GM19328 (cell line): ENCODE results near the gene CCDC69.

Source experiments
- ATAC-seq: cut with Tn5 transposase; IDR thresholded peaks from one replicate; pipeline ENCODE4 v1.9.1; 2021; ENCODE audit warnings: mild to moderate bottlenecking, moderate library complexity; ENCODE audit not compliant: unreplicated experiment

Gene CCDC69

GRCh38 chr5:151171529-151171928 is 52.4 kb downstream of the CCDC69 start:
- no peak for ATAC-seq

DNA sequence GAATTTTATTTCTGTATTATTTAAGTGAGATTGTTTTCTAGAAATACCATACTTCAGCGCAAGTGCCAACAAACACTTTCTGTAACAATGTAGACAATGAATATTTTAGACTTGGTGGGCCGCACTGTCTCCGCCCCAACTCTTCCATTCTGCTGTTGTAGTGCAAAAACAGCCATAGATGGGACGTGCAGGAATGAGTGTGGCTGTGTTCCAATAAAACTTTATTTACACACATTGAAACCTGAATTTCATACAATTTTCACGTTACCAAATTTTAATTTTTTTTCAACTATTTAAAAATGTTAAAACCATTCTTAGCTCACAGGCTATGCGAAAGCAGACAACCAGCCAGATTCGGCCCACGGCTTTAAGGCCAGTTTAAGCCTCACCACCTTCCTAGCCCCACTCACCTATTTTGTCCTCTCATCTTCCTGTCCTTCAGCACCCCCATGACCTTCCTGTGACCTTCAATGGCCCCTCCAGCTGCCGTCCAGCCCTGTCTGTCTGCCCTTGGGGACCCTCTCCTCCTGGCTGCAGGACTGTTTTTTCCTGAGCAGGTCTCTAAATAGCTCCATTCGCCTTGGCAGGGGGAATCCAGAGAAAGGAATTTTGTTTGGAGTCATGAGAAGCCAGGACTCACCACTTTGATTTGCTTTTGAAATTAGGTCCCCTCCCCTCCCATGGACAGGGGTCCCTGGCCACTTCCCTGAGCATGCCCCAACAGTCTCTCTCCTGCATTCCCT is 55.1 kb downstream of the CCDC69 start:
- no peak for ATAC-seq

GRCh38 chr5:151167022-151167421 is 56.9 kb downstream of the CCDC69 start:
- ATAC-seq = no peak

DNA sequence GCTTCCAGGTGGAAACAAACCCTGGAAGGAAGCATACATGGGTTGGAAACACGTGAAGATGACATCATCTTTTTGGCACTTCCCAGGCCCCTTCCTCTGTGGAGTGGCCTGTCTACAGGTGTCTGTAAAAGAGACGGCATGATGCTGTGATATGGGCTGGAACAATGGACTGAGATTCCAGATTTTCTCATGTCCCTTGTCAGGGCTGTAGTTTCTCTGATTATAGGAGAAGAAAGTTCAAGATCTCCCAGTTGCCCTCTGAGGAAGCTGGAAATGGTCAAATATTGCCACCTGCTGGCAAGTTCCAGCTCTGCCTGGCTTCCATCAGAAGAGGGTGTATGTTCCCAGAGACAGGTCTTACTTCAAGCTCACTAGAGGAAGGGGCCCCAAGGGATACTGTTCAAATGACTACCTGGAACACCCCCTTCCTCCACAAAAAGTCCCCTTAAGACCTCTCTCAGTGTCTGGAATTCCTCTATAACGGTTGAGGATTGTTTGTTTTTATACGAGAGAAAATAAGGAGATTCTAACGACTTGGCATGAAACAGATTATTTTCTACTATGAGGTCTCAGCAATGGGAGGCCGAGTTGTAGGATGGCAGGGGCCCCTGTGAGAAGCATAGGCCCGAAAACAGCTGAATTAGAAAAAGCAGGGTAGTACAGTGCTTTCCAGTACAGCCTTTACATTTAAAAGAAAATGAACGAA is 59.1 kb downstream of the CCDC69 start:
- ATAC-seq = peak; percentile 85

GRCh38 chr5:151162776-151163175 is 61.1 kb downstream of the CCDC69 start:
- ATAC-seq = no peak

DNA sequence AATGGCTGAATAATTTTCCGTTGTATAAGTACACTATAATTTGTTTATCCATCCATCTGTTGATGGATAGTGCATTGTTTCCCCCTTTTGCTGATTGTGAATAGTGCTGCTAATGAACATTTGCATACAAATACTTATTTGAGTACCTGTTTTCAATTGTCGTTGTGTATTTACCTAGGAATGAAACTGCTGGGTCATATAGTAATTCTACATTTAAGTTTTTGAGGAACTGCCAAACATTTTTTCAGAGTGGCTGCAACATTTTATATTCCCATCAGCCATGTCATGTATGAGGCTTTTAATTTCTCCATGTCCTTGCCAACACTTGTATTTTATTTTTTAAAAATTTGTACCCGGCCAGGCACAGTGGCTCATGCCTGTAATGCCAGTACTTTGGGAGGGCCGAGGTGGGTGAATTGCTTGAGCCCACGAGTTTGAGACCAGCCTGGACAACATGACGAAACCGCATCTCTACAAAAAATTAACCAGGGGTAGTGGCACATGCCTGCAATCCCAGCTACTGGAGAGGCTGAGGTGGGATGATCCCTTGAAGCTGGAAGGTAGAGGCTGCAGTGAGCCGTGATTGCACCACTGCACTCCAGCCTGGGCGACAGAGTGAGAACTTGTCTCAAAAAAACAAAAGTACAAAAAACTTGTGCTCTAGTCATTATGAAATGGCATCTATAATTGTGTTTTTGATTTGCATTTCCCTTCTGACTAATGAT is 64.1 kb downstream of the CCDC69 start:
- ATAC-seq = no peak

- ATAC-seq = no peak
Observed at GRCh38 chr5:151158287-151158661, 65.6 kb downstream of the CCDC69 start.

DNA sequence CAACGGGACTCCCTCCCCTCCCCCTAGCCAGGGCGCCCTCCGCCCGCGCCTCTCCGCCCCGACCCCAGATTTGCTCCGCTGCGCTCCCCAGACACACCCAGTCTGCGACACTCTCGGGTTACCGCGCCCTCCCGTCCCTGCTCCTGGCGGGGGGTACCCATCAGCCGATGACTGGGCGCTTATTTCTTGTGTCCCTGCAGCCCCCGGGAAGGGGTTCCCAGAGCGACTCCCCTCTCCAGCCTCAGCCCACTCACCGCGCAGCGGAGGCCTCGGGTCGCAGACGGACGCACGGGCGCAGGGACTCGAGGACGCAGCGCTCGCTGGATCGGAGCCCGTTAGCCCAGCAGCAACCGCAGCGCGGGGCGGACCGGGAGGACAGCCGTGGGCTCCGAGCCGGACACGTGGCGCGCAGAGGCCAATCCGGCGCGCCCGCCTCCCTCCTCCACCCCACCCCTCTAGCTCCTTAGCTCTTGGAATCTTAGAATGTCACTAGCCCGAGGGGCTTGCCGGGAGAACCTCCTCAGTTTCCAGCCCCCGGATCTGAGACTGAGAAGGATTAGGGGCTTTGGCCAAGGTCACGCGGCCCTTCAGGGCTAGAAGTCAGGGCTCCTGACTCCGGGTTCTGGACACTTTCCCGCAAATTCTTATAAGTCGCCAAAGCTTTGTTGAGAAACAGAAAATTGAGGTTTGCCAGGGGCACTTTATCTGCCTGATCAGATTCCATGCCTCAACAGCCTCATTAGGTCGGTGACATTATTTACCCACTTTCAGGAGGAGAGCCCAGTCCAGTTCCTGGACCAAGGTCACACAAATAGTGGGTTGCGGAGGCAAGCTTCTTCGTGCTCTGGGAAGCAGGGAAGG is 66.2 kb downstream of the CCDC69 start, which contains the start of gene ANXA6:
ANXA6 (minus strand) TSS at position 354 of the 861 bp plus-strand sequence. CDS start 9,878 bp downstream, outside the sequence.
- ATAC-seq = peak; percentile 46

DNA sequence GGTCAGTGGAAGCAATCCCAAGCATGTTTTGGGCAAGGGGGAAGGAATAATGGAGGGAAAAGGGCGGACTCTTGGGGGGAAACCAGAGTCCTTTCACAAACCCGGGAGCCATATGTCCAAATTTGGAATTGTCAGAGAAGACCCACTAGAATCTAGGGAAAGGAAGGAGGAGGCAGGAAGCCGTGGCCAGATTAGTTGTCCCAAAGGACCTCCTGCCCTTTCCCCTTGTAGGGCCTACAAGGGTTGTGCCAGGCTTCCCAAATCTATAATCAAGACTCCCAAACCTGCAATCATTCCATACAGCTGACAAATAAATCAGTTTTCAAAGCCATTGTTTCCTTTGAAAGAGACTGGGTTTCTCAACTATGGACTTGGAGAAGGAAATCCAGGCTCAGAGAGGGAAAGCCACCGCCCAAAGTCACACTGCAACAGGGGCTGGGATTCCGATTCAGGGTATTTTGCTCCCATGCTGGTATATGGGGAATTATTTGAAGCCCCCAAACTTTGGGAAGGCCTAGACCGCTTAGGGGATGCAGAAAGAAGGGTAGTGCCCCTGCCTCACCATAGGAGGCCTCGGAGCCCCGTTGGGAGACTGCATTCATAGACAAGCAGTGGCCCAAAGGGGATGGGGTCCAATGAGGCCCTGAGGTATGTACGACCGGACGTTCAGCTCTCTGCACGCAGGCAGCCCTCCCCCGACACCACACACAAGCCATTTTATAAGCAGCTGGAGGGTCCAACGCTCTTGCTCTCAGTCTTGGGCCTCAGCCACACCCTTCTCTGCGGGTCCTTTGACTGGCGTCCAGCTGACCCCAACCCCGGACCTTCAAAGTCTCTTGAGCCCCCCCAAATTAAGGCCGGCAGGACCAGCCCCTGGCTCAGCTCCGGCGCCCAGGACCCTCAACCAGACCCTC is 67.1 kb downstream of the CCDC69 start:
- no peak for ATAC-seq

- ATAC-seq = no peak
Observed at GRCh38 chr5:151155775-151156506, 68.0 kb downstream of the CCDC69 start.

DNA sequence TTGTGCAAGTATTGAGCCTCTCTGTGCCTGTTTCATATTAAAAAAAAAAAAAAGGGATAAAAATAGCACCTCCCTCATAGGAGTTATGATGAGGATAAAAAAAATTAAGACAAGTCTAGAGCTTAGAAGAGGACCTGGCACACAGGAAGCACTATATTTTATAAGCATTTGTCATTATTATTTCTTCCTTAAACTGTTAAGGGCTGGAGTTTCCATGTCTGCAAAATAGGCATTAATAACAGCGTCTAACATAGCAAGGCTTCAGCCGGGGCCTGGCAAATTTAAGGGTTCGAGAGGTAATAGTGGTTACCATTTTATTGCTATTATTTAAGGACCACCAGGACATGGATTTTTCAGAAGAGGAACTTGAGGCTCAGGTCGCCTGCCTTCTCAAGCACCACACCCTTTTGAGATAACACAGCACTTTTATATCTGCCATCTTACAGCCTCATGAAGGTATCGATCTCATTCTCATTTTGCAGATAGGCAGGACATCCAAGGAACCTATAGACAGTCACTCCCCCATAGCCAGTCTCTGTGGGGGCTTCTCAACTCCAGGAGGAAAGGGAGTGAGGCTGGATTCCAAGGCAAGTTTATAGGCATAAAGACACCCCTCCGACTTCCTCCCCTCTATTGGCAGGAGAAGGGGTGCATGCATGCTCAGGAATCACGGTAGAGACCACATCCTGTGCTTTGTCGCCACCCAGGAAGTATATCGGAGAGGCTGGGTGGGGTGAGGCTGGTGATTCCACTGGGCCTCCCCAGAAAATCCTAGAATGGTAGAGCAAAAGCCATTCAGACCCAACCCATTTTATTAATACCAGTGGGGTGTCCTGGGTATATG is 68.7 kb downstream of the CCDC69 start:
- no peak for ATAC-seq

GRCh38 chr5:151153766-151154272 is 70.1 kb downstream of the CCDC69 start:
- ATAC-seq = no peak

GRCh38 chr5:151153300-151153699 is 70.6 kb downstream of the CCDC69 start:
- ATAC-seq = no peak

DNA sequence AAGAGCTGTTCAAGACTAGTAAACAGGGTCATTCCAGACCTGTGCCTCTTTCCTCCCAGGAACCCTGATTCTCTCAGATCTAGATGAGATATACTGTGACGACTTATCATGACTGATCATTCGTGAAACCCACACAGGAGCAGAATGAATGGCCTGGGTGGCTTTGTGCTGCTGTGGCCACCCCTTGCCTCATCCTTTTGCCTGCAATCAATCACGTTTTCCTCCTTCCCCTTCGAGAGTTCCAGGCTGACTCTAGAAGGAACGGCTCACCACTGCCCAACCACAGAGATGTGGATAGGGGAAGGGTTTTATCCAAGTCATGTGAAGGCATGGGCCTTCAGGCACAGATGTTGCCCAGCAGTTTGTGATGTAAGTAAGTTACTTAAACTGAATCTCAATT is 72.1 kb downstream of the CCDC69 start:
- peak; percentile 25 for ATAC-seq

DNA sequence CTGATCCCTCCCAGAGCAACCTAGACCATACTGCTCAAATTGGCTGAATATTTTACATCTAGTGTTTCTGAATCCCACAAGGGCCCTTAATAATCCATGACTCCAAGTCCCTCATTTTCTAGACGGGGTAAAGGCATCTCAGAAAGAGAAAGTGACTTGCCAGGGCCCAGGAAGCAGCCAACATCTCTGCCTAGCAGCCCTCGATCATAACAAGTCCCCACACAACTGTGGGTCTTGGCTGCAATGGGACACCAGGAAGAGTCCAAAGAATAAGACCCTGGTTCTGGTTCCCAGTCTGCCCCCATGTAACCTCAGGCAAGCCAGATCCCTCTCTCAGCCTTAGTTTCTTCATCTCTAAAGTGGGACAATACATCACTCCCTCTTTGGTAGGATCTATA is 72.6 kb downstream of the CCDC69 start:
- no peak for ATAC-seq

DNA sequence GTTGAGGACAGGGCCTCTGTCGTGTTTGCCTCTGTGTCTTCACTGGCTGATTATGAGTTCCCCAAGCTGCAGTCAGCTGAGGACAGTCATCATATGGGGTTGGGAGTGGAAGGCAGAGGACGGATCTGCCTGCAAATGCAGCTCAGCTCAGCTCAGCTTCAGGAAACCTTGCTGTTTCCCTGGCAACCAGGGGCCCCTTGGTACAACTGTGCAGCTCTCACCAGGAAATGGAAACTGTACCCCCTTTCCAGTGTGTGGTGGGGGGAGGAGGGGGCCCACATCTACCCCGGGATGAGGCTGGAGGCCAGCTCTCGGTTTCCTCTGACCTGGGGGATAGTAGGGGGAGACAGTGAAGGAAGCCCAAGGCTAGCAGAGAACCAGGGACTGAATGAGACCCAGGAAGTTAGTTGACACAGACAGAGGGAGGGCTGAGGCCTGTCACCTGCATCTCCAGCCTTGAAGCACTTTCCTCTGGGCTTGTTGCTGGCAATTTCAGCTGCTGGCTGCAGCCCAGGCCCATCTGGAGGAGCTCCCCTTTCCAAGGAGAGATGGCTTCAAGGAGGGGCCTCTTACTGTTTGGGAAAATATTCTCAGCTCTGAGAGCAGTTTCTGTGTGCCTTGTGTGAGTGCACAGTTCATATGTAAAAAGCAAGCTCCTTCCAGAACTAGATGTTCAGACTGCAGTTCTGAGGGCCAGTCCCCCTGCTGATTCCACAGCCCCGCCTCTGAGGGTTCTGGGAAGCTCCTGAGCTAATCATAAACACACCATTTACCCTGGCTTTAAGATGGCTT is 73.2 kb downstream of the CCDC69 start:
- ATAC-seq = peak; percentile 41

- ATAC-seq = no peak
Observed at GRCh38 chr5:151148583-151148982, 75.3 kb downstream of the CCDC69 start.
